NCI-H1694 (cell line): ENCODE measurements around the gene JAZF1.

Source experiments
- DNase-seq: peaks from one replicate; lab custom pipeline; 2025; lab: John Stamatoyannopoulos, UW

JAZF1 gene

DNA sequence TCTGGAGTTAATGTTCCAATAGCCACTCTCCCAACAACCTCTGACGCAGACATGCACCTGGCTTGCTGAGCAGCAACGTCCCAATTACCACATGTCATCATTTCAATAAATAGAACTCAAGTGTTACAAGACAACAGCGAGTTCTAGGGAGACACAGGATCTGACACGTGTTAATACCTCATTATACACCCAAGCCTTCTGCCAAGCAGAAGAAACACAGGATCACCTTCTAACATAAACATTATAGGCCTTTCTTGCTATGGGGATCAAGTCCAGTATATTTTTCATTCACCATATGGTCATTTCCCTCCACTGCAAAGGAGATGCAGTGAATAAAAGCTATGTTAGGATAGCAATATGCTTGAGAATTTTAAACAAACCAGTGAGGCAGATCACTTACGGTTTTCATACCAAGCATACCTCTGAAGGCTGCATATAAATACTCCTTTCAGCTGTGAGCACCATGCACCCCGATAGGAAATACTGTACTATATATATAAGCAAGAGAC is 74.2 kb downstream of the JAZF1 start:
- DNase-seq, result no peak

- no peak for DNase-seq
Measured at GRCh38 chr7:28105234-28105633, 75.4 kb downstream of the JAZF1 start.

DNA sequence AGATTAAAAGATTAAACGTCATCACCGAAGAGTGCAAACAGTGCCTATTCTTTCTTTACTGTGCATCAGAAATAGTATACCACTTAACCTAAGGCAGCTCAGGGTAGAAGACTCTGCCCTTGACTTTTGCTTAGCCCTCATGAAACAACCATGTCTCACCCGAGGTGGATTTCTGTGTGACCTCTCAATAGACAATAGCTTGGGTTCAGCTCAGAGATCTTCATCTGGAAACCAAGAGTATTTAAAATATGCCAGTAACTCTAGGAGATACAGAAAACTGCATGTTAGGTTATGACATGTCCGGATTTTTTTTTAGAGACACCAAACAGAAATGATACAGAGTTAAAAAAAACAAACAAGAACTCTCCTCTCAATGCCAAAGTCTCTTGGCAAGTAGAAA is 75.8 kb downstream of the JAZF1 start:
- DNase-seq, result no peak

DNA sequence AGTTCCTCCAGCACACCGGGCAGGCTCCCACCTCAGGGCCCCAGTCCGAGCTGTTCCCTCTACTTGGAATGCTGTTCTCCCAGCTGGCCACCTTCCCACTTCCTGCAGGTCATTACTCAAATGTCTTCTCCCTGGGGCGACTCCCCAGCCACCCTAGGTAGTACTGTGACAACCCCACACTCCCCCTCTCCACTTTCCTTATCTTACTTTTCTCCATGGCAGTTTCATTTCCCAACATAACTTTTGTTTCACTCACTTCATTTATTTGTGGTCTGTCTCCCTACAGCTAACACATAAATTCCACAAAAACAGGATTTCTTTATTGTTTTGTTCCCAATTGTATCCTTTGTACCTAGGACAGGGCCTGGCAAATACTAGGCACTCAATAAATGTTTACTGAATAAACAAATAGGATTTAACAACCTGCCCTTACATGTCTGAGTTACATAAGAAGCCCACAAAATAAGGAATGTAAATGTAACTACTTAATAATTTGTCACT is 76.5 kb downstream of the JAZF1 start:
- no peak for DNase-seq

DNA sequence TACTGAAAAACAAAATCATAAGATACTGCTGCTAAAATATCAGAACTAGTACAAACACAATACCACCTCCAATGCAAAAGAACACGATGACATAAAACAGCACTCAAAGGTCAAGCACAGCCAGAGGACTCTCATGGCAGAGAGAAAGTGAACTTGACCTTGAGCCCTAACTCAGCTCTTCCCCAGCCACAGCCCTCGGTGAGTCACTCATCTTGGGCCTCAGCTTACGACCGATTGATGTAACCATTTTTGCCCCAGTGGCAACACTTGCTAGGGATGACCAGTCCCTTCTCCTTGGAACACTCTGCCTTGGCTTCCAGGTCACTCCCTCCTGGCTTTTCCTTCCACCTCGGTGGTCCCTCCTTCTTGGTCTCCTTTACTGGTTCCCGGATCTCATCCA is 77.8 kb downstream of the JAZF1 start:
- DNase-seq, result no peak

DNA sequence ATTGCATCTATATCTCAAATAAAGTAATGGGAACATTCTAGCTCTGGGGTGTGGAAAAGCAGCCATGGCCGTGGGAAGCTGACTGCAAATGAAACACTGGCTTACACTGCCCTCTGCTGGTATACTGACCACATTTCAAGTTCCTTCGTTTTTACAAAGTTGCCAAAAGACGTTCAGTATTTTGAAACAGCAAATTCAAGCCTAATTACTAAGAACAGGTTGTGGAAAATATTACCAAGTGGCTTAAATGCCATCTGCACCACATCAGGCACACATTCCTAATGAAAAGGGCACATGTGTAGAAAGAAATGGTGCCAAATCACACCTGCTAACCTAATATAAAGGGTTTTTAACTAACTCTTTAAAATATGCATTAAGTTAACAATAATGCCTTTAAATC is 83.9 kb downstream of the JAZF1 start:
- DNase-seq, result peak; percentile 59

DNA sequence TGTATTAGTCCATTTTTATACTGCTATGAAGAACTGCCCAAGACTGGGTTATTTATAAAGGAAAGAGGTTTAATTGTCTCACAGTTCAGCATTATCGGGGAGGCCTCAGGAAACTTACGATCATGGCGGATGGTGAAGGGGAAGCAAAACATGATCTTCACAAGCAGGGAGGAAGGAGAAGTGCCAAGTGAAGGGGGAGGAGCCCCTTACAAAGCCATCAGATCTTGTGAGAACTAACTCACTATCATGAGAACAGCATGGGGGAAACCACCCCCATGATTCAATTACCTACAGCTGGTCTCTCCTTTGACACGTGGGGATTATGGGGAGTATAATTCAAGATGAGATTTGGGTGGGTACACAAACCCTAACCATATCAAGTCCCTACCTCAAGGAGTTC is 85.4 kb downstream of the JAZF1 start:
- no peak for DNase-seq

DNA sequence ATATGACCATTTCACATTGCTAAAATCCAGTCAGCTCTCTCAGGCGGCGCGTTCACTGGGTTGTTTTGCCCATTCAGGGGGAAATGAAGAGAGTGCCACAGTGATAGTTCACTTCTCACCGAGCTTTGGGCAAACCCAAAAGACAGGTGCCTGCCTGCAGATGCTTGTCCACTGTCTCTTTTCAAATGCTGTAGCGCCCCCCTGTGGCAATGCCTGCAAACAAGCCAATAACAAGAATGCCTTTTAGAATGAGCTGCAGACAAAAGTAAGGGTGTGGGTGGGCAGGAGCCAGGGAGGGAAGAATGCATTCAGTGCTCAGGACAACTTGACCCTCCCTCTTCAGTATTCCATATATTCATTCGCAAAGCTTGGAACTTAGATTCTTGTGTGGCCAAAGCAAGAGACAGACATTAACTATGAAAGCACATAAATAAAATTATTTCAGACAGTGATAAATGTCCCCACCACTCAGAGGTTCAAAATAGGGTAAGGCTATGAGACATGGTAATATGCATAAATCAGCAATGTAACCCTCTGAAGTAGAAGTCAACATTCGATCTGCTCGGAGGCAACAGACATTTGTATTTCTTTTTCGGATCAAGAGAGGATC is 86.9 kb downstream of the JAZF1 start:
- peak; percentile 70 for DNase-seq

DNA sequence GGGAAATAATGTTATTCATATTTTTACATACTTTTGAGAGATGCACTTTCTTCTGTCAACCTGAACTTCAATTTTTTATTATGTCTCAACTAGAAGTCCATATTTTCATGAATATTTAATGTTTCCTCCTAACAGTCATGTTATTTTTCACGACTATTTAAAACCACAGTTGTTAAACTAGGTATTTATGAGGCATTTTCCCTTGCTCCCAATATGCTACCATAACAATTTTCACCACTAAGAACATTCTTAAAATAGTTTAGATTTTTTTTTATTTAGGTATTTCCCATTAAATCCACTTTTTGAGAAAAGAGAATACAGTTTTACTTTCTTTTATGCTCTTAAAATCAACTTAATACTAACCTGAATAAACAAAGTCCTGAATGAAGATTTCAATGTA is 89.4 kb downstream of the JAZF1 start:
- DNase-seq, result no peak

GRCh38 chr7:28088901-28089714 is 91.5 kb downstream of the JAZF1 start:
- no peak for DNase-seq

- DNase-seq, result no peak
Measured at GRCh38 chr7:28088032-28088431, 92.6 kb downstream of the JAZF1 start.

- DNase-seq, result no peak
Measured at GRCh38 chr7:28086198-28086597, 94.4 kb downstream of the JAZF1 start.

DNA sequence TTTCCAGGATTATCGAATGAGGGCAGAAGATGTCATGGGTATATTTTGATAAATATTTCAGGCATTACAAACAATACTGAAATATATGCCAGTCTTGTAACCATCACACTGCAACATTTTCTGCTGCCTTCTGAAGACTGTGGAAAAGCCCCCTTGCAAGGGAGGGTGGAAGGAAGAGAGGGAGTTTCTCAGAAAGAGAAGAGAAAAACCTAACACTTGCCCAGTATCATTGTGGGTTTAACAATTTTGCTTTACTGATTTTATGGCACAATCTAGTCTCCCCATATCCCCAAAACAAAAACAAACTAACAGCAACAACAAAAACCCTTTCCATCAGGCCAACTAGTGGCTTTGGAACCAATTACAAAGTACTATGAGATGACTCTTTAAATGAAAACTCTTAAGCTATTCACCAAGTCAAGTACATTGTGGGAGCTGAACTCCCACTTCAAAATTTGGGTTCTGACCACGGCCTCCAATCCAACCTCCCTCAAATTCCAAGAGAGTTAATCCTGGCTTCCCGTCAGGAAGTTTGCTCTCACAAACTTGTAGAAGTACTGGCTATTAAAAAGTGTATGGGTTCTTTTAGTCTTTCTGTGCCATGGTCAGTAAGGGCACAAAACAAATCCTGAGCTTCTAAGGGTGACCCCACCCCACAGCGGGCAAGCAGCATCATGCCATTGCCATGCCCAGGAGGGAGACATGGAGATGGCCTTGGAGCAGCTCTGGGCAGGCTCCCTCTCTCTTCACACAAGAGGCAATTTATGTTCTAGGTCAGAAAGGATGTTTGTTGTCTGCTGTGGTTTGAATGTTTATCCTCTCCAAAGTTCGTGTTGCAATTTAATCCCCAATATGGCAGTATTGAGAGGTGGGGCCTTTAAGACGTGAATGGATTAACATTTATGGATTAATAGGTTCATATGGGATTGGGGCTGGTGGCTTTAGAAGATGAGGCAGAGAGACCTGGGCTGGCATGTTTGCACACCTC is 96.3 kb downstream of the JAZF1 start:
- DNase-seq, result no peak

- DNase-seq, result no peak
Measured at GRCh38 chr7:28083164-28083997, 97.2 kb downstream of the JAZF1 start.

DNA sequence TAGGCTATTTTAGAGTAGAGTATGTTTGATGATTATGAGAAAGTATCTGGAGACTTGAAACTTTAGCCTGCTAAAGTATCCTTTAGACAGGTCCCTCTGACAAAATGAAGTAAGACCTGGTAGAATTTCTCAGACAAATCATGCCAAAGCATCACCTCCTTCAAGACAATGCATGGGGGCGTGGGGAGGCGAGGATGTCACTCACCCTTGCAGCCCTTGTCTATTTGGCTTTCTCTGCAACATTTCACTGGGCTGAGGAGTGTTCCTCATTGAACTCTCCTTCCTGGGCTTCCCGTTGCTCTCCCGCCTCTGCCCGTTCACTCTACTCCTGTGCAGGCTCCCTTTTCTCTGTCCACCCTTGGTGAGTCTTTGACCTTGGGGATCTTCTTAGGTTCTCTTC is 98.5 kb downstream of the JAZF1 start:
- DNase-seq, result no peak

GRCh38 chr7:28081016-28081415 is 99.6 kb downstream of the JAZF1 start:
- no peak for DNase-seq

- peak; percentile 29 for DNase-seq
Measured at GRCh38 chr7:28078036-28078901, 102.3 kb downstream of the JAZF1 start.

DNA sequence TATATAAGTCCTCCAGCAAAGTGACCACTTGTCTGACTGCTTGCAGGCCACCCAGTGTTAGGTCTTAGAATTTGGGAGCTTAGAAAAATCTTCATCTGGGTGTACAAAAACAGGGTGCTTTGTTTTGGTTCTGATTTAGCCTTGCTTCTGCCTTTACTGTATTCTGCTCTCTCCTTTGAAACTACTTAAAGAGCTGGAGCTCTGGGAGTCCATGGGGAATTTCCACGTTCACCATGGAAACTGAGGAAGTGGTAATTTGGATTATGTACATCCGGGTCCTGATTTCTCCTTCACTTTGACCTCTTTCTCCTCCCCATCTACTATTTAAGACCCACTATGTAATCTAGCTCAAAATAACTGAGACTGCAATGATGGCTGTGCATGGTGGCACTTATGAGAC is 103.0 kb downstream of the JAZF1 start:
- no peak for DNase-seq

- DNase-seq, result no peak
Measured at GRCh38 chr7:28076423-28077200, 104.0 kb downstream of the JAZF1 start.
